ENCODE results near the gene PLCB2.

DNA sequence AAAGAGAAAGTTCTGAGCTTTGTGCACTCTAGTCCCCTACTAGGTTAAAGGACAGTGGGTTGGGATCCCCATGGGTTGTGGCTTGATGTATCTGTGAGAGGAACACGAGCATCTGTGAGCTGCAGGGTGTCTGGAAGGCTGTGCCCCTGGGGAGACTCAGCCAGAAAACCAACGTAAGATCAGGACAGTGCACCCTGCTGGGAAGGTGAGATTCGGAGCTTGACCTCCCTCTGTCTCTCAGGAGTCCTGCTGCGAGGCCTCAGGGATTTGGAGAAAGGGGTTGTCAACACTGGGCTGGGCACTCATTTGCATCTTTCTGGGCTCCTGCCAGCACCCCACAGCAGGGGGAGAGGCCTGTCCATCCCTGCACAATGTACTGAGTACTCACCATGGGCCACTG is 40.1 kb downstream of the PLCB2 start:
- TF ChIP-seq, protein P1, sequence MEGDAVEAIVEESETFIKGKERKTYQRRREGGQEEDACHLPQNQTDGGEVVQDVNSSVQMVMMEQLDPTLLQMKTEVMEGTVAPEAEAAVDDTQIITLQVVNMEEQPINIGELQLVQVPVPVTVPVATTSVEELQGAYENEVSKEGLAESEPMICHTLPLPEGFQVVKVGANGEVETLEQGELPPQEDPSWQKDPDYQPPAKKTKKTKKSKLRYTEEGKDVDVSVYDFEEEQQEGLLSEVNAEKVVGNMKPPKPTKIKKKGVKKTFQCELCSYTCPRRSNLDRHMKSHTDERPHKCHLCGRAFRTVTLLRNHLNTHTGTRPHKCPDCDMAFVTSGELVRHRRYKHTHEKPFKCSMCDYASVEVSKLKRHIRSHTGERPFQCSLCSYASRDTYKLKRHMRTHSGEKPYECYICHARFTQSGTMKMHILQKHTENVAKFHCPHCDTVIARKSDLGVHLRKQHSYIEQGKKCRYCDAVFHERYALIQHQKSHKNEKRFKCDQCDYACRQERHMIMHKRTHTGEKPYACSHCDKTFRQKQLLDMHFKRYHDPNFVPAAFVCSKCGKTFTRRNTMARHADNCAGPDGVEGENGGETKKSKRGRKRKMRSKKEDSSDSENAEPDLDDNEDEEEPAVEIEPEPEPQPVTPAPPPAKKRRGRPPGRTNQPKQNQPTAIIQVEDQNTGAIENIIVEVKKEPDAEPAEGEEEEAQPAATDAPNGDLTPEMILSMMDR (IDR thresholded peaks at IDR 0.05): no peak
- no peak for TF ChIP-seq YY1 (IDR thresholded peaks at IDR 0.05; ENCODE audit: low read depth)
- TF ChIP-seq SIN3A (IDR thresholded peaks at IDR 0.05; ENCODE audit: borderline replicate concordance, low read depth, low read length): no peak
- no peak for TF ChIP-seq TAF1 (IDR thresholded peaks at IDR 0.05; ENCODE audit: borderline replicate concordance, low read depth, low read length)
- no peak for TF ChIP-seq POLR2AphosphoS5 (IDR thresholded peaks at IDR 0.05; ENCODE audit: low read depth, low read length)
- no peak for TF ChIP-seq EP300 (IDR thresholded peaks at IDR 0.05; ENCODE audit: borderline replicate concordance in 1 of 2, low read depth in 1 of 2, low read length in 1 of 2)
- no peak for TF ChIP-seq ELF1 (IDR thresholded peaks at IDR 0.05)
- no peak for TF ChIP-seq EZH2phosphoT487 (IDR thresholded peaks at IDR 0.05; ENCODE audit: borderline replicate concordance, low read depth)
- no peak for TF ChIP-seq SMC3 (IDR thresholded peaks at IDR 0.05; ENCODE audit: low read depth, low read length)
- no peak for TF ChIP-seq RAD21 (IDR thresholded peaks at IDR 0.05; ENCODE audit: low read length)
- TF ChIP-seq, protein P2, sequence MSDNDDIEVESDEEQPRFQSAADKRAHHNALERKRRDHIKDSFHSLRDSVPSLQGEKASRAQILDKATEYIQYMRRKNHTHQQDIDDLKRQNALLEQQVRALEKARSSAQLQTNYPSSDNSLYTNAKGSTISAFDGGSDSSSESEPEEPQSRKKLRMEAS (IDR thresholded peaks at IDR 0.05; ENCODE audit: low read depth): no peak

All from SK-N-SH (cell line).